Transverse colon (tissue), 3 donors: ENCODE data around the gene FGD3.

Experiments
- POLR2A ChIP-seq: fragments of 450-650 bp; IDR thresholded peaks from one replicate; pipeline ENCODE4 v1.6.1; 2016; ENCODE audit warnings: antibody characterized with exemption, mild to moderate bottlenecking, moderate library complexity
- TF ChIP-seq, protein P1 (sequence below), 5 experiments: fragments of 200-600 bp in 3 of 5; fragments of 450-650 bp in 2 of 5; sonication (generic) in 3 of 5; IDR thresholded peaks; 1 replicate in 2 of 5; 2 replicates in 3 of 5; pipeline ENCODE4 v1.5.1; 2016 to 2017; ENCODE audit warnings: antibody characterized with exemption in 5 of 5, inconsistent platforms in 3 of 5, mild to moderate bottlenecking in 2 of 5, moderate library complexity in 1 of 5

DNA sequence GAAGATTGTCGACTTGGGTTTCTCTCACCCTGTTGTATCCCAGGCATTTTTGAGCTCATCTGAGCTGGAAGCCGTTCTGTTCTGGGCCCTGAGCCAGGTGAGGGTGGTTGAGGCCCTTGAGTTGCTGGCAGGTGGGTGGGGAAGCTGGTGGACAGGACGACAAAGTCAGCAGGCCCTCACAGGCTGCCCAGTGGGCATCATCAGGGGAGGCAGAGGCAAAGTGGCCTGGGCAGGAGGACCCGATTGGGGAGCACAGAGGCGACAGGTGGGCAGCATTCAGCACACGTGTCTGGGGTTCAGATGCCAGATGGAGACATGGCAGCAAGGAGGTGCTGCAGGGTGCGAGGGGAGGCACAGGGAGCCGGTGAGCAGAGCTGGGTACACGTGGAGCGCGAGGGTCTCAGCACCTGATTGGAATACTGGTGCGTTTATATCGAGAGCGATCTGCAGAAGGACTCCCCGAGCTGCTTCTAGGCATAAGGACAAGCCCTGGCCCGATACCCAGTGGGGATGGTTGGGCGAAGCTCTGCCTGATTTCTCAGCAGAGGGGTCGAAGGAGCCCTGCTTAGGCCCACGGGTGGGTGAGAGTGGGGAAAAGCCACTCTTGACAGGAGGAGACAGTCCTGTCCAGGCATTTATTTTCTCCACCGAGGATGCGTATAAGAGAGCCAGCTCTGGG lies 62.2 kb downstream of the FGD3 start:
- TF ChIP-seq POLR2A: no peak
- TF ChIP-seq, protein P1, sequence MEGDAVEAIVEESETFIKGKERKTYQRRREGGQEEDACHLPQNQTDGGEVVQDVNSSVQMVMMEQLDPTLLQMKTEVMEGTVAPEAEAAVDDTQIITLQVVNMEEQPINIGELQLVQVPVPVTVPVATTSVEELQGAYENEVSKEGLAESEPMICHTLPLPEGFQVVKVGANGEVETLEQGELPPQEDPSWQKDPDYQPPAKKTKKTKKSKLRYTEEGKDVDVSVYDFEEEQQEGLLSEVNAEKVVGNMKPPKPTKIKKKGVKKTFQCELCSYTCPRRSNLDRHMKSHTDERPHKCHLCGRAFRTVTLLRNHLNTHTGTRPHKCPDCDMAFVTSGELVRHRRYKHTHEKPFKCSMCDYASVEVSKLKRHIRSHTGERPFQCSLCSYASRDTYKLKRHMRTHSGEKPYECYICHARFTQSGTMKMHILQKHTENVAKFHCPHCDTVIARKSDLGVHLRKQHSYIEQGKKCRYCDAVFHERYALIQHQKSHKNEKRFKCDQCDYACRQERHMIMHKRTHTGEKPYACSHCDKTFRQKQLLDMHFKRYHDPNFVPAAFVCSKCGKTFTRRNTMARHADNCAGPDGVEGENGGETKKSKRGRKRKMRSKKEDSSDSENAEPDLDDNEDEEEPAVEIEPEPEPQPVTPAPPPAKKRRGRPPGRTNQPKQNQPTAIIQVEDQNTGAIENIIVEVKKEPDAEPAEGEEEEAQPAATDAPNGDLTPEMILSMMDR (IDR thresholded peaks at IDR 0.05): no peak
